Measurements from ENCODE around the gene RTN3. TPM values are rescaled to one million over a fixed set of nuclear protein-coding genes. Genes with fewer than 3 reads are reported as not detected.

Gene RTN3
- total and polyA plus RNA-seq, 3 donors from 2014 or later, result 75.6 to 103 (median 81.6) TPM

DNA sequence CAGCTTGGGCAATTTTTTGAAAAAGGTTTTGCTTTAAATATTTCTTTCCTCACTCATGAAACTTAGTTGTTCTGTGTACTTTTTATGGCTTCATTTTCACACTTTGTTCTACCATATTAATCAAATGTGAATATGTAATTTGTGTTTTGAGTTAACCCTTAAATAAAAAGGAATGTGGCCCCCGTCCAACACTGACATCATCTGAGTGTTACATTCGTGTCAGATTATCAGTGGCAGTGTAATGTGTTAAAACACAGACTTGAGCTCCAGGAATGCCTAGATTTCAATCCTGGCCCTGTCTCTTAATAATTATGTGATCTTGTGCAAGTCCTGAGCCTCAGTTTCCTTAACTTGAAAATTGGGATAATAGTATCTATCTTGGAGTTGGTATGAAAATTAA lies 5.6 kb downstream of the RTN3 start:
- Histone ChIP-seq H3K36me3 (ENCODE audit: low read depth, missing control alignments) (no peaks in the 10 kb centered on the region), H3K27me3 (no peaks in the 10 kb centered on the region), H3K27ac (no peak overlapping the region), H3K4me3 (no peak overlapping the region), H3K9me3 (no peaks in the 10 kb centered on the region), H3K4me1 (peaks cover 5% of the 10 kb centered on the region)
- no peak for DNase-seq
- 38 to 55% methylated on average over 2 of the region's 2 CpGs for WGBS, 2 donors
- no peak for TF ChIP-seq POLR2A (IDR thresholded peaks at IDR 0.05)
- TF ChIP-seq, protein P1, sequence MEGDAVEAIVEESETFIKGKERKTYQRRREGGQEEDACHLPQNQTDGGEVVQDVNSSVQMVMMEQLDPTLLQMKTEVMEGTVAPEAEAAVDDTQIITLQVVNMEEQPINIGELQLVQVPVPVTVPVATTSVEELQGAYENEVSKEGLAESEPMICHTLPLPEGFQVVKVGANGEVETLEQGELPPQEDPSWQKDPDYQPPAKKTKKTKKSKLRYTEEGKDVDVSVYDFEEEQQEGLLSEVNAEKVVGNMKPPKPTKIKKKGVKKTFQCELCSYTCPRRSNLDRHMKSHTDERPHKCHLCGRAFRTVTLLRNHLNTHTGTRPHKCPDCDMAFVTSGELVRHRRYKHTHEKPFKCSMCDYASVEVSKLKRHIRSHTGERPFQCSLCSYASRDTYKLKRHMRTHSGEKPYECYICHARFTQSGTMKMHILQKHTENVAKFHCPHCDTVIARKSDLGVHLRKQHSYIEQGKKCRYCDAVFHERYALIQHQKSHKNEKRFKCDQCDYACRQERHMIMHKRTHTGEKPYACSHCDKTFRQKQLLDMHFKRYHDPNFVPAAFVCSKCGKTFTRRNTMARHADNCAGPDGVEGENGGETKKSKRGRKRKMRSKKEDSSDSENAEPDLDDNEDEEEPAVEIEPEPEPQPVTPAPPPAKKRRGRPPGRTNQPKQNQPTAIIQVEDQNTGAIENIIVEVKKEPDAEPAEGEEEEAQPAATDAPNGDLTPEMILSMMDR (IDR thresholded peaks at IDR 0.05), result no peak
- intact Hi-C loops (cut with DNase I; ENCODE audit: low total_unique reads), result no loop called here

GRCh38 chr11:63687845-63688244 lies 6.5 kb downstream of the RTN3 start:
- no peak for DNase-seq
- peaks cover under 1% of the 10 kb centered on the region for H3K4me1 ChIP-seq
- H3K27ac ChIP-seq, result no peak overlapping the region
- no peaks in the 10 kb centered on the region for H3K9me3 ChIP-seq
- no peak overlapping the region for H3K4me3 ChIP-seq
- intact Hi-C loops (cut with DNase I; ENCODE audit: low total_unique reads), result no loop called here
- 89 to 96% methylated on average over 1 of the region's 1 CpG for WGBS, 2 donors
- H3K27me3 ChIP-seq, result no peaks in the 10 kb centered on the region
- no peaks in the 10 kb centered on the region for H3K36me3 ChIP-seq (ENCODE audit: low read depth, missing control alignments)
- TF ChIP-seq, protein P1 (IDR thresholded peaks at IDR 0.05), result no peak
- TF ChIP-seq POLR2A (IDR thresholded peaks at IDR 0.05), result no peak

DNA sequence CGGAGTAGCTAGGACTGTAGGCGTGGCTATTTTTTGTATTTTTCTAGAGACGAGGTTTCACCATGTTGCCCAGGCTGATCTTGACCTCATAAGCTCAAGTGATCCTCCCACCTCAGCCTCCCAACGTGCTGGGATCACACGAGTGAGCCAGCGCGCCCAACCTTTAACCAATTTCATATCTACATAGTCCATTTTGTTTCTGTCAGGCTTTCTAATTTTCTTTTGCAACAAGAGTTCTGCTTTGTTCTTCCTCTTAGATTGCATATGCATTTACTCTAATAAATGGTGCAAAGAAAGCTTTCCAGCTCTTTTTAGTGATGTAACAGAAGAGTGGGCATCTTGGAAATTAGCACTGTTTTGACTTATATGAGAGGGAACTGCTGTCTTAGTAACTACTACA lies 13.3 kb downstream of the RTN3 start:
- no peaks in the 10 kb centered on the region for H3K27me3 ChIP-seq
- DNase-seq, result no peak
- intact Hi-C loops (cut with DNase I; ENCODE audit: low total_unique reads), result no loop called here
- no peaks in the 10 kb centered on the region for H3K36me3 ChIP-seq (ENCODE audit: low read depth, missing control alignments)
- no peak for TF ChIP-seq POLR2A (IDR thresholded peaks at IDR 0.05)
- TF ChIP-seq, protein P1 (IDR thresholded peaks at IDR 0.05), result no peak
- H3K4me3 ChIP-seq, result no peak overlapping the region
- WGBS, 2 donors, result 83 to 87% methylated on average over 7 of the region's 7 CpGs
- peaks cover 7% of the 10 kb centered on the region for H3K4me1 ChIP-seq
- H3K27ac ChIP-seq, result no peak overlapping the region
- H3K9me3 ChIP-seq, result no peaks in the 10 kb centered on the region

GRCh38 chr11:63698976-63699733 lies 17.9 kb downstream of the RTN3 start:
- H3K27me3 ChIP-seq, result no peaks in the 10 kb centered on the region
- peaks cover 10% of the 10 kb centered on the region for H3K4me1 ChIP-seq
- H3K9me3 ChIP-seq, result no peaks in the 10 kb centered on the region
- H3K36me3 ChIP-seq (ENCODE audit: low read depth, missing control alignments), result no peaks in the 10 kb centered on the region
- no peak overlapping the region for H3K4me3 ChIP-seq
- TF ChIP-seq, protein P1 (IDR thresholded peaks at IDR 0.05), result no peak
- intact Hi-C loops (cut with DNase I; ENCODE audit: low total_unique reads), result no loop called here
- DNase-seq, result no peak
- H3K27ac ChIP-seq, result no peak overlapping the region
- WGBS, 2 donors, result 63 to 78% methylated on average over 11 of the region's 11 CpGs

DNA sequence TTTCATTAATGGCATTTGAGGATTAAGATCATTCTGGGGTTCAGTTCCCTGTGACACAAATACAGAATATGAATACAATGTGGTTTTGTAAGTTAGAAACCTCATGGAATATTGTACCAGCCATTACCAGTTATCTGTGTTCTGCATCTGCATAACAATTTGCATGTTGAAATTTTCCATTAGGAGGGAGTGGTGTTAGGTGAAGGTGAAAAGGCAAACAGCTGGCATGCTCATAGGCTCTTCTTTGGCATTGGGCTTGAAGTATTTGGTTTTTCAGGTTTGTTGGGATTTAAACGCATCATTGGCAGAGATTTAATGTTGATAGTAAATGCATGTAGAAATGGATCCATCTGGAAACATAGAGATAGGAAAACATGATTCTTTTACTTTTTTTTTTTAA lies 18.6 kb downstream of the RTN3 start:
- intact Hi-C loops (cut with DNase I; ENCODE audit: low total_unique reads), result no loop called here
- H3K27ac ChIP-seq, result no peak overlapping the region

More for the DNA sequence above, 18.6 kb downstream of the RTN3 start:
- Histone ChIP-seq H3K36me3 (ENCODE audit: low read depth, missing control alignments) (no peaks in the 10 kb centered on the region), H3K4me3 (no peak overlapping the region), H3K9me3 (no peaks in the 10 kb centered on the region), H3K27me3 (no peaks in the 10 kb centered on the region), H3K4me1 (peaks cover 10% of the 10 kb centered on the region)
- TF ChIP-seq, protein P1 (IDR thresholded peaks at IDR 0.05), result no peak
- no peak for TF ChIP-seq POLR2A (IDR thresholded peaks at IDR 0.05)
- WGBS, 2 donors, result 92 to 96% methylated on average over 1 of the region's 1 CpG
- no peak for DNase-seq
